GM18505 (cell line): Measurements from ENCODE around the gene ETFBKMT.
"Not testable (repeated sequence)": the region's sequence is repeated elsewhere in the genome, so short reads cannot be mapped to it uniquely, and the experiment has no call there.

Experiments used
- ATAC-seq: cut with Tn5 transposase; IDR thresholded peaks from one replicate; pipeline ENCODE4 v1.9.1; 2021; ENCODE audit not compliant: unreplicated experiment
- POLR2A ChIP-seq: IDR thresholded peaks from 4 replicates; pipeline ENCODE4 v1.6.1; 2011; ENCODE audit warnings: borderline replicate concordance; ENCODE audit not compliant: insufficient read depth, insufficient read length; ENCODE audit errors: extremely low read depth

The ETFBKMT gene

GRCh38 chr12:31634620-31635019, 24.9 kb upstream of the ETFBKMT start:
- TF ChIP-seq POLR2A, result no peak
- ATAC-seq, result no peak

- no peak for TF ChIP-seq POLR2A
- ATAC-seq, result no peak
Measured at GRCh38 chr12:31641509-31642090, 17.9 kb upstream of the ETFBKMT start.

GRCh38 chr12:31644536-31644935, 15.0 kb upstream of the ETFBKMT start:
- no peak for ATAC-seq
- no peak for TF ChIP-seq POLR2A

GRCh38 chr12:31645924-31646323, 13.6 kb upstream of the ETFBKMT start:
- no peak for TF ChIP-seq POLR2A
- ATAC-seq, result no peak

- TF ChIP-seq POLR2A, result no peak
- no peak for ATAC-seq
Measured at GRCh38 chr12:31647086-31647491, 12.4 kb upstream of the ETFBKMT start.

- TF ChIP-seq POLR2A, result no peak
- ATAC-seq, result no peak
Measured at GRCh38 chr12:31650918-31651317, 8.6 kb upstream of the ETFBKMT start.

- no peak for ATAC-seq
- no peak for TF ChIP-seq POLR2A
Measured at GRCh38 chr12:31651893-31652521, 7.5 kb upstream of the ETFBKMT start.

- no peak for ATAC-seq
- TF ChIP-seq POLR2A, result no peak
Measured at GRCh38 chr12:31655208-31655607, 4.3 kb upstream of the ETFBKMT start.

- ATAC-seq, result no peak
- TF ChIP-seq POLR2A, result no peak
Measured at GRCh38 chr12:31655792-31656191, 3.7 kb upstream of the ETFBKMT start.

- no peak for TF ChIP-seq POLR2A
- no peak for ATAC-seq
Measured at GRCh38 chr12:31658471-31659086, 909 bp upstream of the ETFBKMT start.

GRCh38 chr12:31662176-31662849, 2.8 kb downstream of the ETFBKMT start:
- ATAC-seq, result no peak
- TF ChIP-seq POLR2A, result no peak

GRCh38 chr12:31663576-31663975, 4.1 kb downstream of the ETFBKMT start:
- no peak for ATAC-seq
- no peak for TF ChIP-seq POLR2A

- no peak for TF ChIP-seq POLR2A
- ATAC-seq, result no peak
Measured at GRCh38 chr12:31664038-31664437, 4.5 kb downstream of the ETFBKMT start.

GRCh38 chr12:31669020-31669419, 9.5 kb downstream of the ETFBKMT start:
- no peak for TF ChIP-seq POLR2A
- ATAC-seq, result no peak

- not testable (repeated sequence) for ATAC-seq
Measured at GRCh38 chr12:31669582-31669981, 10.1 kb downstream of the ETFBKMT start.
